Forelimb muscle (tissue), 1 donor: Measurements from ENCODE around the gene EVC2. TPM values are rescaled to one million over a fixed set of nuclear protein-coding genes. Genes with fewer than 3 reads are reported as not detected.

ENCODE experiments used
- DNase-seq: peaks from one replicate; pipeline ENCODE4 v3.0.0-alpha.2; 2013; ENCODE audit warnings: low read depth
- polyA plus RNA-seq: library from polyadenylated mRNA; unstranded; fragments of 120-200 nt; gene quantifications from one replicate; pipeline ENCODE4 v1.2.1, GENCODE V29; 2013; ENCODE audit not compliant: insufficient read length

EVC2 gene
- polyA plus RNA-seq, 1 donor = 4.3 TPM

DNA sequence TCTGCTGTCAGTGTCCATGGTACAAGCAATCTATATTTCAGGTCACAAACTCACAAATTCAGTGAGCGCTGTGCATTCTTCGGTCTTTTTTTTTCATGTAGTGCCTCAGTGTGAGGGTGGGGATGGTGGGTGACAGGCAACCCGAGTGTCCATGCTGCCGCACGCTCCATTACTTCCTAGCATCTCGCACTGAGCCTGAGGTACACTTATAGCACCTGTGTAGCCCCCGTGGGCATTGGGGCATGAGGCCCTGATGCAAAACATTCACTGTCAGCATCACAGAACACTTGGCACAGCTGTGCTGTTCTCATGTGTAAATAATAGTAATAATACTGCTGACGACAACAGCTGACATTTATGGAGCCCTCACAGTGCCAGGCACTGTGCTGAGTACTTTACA, 31.6 kb downstream of the EVC2 start:
- no peak for DNase-seq

DNA sequence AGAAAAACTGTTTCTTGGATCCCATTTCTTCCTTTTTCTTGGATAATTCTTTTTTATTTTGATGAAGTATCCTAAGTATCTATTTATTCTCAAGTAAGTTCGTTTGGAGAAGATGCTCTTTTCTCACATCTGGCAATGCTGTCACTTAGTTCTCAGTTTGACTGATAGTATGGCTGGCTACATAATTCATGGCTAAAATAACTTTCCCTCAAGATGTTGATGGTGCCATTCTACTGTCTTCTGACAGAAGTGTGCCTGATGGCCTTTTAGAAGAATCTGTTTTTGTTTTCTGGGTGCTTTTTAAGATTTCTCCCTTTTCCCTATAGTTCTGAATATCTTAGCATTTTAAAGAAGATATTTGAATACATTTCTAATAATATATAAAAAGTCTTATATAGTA, 41.6 kb downstream of the EVC2 start:
- DNase-seq = no peak

DNA sequence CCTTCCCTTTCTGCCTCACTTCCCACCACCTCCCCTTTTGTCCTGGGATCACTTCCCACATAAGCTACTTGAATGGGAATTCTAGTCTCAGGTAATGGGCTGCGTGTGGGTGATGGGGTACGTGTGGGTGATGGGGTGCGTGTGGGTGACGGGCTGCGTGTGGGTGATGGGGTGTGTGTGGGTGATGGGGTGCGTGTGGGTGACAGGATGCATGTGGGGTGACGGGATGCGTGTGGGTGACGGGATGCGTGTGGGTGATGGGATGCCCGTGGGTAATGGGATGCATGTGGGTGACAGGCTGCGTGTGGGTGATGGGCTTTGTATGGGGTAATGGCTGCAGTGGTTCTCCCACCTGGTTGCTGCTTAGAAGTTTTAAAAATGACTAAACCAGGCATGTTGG, 43.6 kb downstream of the EVC2 start:
- DNase-seq = no peak

DNA sequence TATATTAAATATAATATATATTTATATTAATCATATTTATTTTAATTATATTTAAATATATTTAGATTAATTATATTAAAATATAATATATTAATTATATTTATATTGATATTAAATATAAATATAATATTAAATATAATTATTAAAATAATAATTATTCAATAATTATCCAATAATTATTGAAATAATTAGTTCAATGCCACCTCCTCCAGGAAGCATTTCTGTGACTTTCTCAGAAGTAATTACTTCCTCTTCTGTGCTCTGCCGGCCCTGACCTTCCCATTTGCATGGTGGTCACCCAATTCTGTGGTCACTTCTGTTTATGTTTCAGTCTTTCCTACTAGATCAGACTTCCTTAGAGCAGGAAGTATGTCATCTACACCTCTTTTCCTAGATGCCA, 45.8 kb downstream of the EVC2 start:
- no peak for DNase-seq

DNA sequence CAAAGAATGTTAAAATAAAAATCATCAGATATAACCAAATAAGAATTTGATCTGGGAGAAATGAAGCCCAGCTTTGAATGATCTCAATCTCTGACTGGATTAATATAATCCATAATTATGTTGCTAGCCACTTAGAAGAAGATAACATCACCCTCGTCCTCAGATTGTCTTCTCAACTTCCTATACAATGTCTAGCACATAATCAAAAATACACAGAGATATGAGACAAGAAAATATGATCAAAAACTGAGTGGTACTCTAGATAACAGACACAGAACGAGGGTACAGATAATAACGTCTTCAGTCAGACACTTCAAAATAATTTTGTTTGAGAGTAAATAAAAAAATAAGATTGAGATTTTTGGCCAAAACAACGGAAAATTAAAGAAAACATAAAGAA, 47.1 kb downstream of the EVC2 start:
- no peak for DNase-seq

DNA sequence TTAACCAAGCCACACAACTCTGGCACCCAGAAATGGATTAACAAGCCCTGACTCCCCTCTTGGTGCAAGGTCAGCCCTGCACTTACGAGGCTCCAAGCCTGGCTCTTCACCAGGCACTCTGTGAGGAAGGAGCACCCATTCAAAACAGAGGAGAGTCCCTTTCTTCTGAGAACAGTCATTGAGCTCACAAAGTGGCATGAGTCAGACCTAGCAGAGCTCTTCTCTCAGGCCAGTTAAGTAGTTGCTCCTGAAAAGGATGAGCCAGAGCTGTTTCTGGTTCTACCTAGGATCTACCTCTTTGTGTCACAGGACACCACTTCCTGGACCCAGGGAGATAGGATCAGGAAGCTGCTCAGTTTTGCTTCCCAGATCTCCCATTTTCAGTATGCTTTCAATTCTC, 48.2 kb downstream of the EVC2 start:
- no peak for DNase-seq

DNA sequence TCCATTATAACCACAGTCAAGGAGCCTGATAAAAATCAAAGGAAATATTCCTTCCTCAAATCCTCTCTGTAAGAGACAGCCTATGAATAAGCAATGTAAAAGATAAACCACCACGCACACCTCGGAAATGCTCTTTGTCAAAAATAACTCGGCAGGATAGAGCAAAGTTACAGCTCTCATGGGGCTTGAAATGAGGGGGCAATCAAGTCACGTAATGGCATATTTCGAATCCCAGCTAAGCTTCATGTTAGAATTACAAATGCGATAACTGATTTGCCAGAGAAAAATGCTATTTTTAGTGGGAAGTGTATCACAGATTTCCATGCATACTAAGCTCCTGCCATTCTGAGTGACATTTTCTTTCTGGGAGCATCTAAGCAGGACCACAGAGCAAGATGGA, 49.4 kb downstream of the EVC2 start:
- no peak for DNase-seq

DNA sequence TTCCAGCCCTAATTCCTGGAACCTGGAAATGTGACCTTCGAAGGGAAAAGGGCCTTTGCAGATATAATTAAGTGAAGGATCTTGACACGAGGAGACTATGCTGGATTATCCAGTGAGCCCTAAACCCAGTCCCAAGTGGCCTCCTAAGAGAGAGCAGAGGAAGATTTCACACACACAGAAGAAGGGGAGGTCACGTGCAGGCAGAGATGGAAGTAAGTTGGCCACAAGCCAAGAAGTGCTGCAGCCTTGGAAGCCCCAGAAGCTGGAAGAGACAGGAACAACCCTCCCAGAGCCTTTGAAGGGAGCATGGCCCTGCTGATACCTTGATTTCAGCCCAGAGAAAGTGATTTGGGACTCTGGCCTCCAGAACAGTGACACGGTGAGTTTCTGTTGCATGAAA, 51.9 kb downstream of the EVC2 start:
- DNase-seq = no peak

DNA sequence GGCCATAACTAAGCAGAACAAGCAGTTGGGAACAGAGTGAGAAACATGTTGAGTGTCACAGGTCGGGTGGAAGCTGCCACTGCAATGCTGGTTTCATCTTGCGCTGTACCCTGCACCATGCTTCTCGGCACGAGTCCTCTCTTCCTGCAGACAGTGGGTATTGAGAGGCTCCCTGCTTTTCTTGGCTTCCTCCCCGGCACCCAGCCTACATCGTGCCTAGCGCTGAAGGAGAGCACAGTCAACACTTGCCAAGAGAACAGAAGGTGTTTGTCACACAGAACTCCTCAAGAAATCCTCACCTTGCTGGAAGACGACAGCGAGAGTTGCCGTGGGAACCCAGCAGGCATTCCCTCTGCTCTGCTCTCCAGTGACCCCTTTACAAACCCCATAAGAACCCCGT, 53.6 kb downstream of the EVC2 start:
- DNase-seq = no peak

DNA sequence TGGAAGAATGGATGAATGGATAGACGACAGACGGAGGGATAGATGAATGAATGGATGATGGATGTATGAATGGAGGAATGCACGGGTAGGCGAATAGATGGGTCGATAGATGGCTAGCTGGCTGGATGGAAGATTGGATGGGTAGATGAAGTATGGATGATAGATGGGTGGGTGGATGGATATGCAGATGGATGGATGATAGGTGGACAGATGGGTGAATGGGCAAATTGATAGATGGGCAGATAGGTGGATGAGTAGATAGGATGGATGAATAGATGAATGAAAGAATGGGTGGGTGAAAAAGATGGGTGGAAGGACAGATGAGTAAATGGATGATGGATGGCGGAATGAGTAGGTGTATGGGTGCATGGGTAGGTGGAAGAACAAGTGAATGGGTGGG, 57.3 kb downstream of the EVC2 start:
- no peak for DNase-seq

DNA sequence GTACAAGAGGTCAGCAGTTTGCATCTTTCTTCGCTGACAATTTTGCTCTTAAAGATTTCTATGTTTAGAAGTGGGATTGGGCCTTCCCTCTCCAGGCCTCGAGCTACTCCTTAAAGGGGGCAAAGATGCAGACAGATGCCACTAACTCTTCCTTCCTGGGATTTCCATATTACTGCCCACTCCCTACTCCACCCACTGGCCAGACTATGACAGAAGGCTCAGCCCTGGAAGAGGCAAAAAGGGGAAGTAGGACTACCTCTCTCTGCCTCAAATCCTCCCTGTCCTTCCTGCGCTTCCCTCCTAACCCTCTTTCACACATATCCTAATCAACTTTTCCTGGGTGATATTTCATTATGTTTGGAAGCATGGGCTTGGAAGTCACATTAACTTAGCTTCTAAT, 58.3 kb downstream of the EVC2 start:
- no peak for DNase-seq

DNA sequence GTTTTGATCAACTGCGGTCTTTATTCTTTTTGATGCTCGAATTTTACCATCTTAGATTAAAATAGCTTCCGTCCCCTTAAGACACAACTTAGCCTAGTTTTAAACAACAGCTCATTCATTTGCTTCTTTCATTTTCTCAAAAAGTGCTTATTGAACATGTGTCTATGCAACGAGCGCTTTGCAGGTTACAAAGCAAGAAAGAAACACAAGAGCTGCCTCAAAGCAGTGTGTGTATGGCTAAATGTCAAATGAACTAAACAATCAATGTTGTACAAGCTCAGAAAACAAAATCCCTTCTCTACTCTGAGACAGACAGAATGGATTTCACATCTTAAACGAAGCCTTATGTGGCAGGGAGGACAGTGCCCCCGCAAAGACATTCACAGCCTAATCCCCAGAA, 61.0 kb downstream of the EVC2 start:
- no peak for DNase-seq

DNA sequence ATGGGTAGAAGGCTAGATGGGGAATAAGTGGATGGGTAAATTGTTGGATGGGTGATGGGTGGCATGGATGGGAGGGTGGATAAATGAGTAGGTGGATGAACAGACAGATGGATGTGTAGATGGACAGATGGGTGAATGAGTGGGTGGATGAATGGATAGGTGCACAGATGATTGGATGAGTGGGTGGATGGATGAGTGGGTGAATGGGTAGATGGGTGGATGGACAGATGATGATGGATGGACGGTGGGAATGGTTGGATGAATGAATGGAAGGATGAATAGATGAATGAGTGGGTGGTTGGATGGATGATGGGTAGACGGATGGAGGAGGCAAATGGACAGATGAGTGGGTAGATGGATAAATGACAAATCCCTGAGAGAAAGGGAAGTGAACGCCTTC, 68.3 kb downstream of the EVC2 start:
- no peak for DNase-seq

DNA sequence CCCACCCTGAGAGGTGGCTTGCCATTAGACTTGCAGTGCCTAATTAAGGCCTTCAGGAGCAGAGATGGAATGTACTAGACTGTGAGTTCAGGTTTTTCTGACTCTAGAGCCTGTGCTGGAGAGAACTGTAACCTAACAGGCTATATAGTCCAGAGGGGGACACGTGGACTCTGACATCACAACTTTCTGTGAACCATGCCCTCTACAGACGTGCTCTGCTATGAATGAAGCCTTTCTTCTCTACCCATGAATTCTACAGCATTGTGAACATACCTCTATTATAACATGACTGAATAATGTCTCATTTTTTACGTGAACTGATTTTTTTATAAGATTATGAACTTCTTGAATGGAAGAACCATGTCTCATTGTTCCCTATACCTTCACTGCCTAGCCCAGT, 68.8 kb downstream of the EVC2 start:
- no peak for DNase-seq

DNA sequence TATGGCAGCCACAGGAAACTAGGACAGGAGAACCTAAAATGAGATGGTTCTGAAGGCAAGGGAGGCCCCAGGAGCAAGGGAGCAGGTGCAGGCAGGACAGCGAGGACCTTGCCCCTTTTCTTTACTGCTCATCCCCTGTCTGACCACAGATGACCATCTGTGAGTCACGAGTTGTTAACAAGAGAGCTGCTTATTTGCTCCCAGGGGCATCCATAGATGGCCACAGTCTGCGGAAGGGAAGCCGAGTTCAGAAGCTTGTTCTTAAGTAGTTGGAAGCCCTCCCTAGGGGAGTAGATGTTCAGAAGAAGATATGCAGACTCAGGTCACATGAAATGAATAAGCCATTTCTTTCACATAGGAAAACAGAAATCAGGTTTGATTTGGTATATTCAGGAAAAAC, 69.4 kb downstream of the EVC2 start:
- no peak for DNase-seq

DNA sequence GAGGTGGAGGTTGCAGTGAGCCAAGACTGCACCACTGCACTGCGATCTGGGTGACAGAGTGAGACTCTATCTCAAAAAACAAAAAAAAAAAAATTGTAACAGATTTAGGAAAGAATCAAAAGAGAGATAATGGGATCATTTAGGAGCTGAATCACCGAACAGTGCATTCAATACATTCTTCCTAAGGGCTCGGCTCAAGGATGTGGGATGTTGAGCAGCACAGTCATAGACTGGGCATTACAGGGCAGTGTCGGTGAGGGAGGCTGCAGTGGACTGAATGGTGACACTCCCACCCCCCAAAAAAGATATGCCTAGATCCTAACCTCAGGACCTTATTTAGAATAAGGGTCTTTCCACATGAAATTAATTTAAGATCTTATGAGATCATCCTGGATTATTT, 70.0 kb downstream of the EVC2 start:
- DNase-seq = no peak

DNA sequence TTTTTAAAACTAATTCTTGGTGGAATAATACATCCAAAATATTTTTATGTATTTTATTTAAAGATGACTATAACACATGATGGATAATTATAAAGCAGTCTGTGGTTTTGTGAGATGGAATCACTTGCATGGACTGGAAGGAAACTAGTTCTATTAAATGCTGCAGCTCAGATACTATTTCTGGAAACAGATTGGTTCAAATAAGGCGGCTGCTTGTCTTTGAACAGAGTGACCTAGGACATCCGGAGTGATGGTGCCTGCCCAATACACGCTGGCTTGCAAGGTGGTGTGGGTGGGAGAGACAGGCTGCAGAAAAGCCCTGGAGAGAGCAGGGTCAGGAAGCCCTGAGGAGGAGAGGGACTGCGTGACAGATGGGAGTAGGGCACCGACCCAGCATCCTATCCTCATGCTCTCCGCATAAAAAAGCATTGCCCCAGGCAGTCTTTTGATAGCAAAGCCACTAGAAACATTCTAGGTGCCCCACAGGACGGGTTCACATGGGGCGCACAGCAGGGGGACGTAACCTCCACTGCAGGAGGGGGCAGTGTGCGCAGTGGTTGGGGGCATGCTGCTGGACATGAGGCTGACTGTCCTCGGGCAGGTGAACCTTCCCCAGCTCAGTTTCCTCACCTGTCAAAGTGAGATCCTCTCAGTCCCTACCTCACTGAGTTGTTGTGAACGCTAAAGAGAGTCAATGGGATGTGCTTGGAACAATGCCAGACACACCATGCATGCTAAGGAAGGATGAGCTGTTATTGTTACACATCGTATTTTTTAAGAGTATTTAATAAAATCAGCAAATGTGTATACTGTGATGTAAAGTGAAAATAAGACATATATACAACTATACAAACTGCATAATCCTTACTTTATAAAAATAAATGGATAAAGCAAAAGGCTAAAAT, 71.3 kb downstream of the EVC2 start:
- DNase-seq = no peak

DNA sequence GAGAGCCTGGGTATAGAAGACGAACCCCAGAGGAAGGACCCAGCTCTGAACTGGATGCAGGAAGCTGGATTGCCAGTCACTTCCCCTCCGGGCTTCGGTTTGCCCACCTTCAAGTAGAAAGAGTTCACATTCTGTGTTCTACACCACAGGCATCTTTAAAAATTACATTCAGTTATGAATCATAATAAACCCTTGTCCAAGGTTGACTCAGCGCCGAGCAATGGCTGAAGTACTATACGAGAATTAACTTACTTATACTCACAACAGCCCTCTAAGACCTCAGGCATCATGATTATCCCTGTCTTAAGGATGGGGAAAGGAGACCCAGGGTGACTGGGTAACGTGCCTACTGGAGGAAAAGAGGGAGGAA, 72.5 kb downstream of the EVC2 start:
- no peak for DNase-seq

DNA sequence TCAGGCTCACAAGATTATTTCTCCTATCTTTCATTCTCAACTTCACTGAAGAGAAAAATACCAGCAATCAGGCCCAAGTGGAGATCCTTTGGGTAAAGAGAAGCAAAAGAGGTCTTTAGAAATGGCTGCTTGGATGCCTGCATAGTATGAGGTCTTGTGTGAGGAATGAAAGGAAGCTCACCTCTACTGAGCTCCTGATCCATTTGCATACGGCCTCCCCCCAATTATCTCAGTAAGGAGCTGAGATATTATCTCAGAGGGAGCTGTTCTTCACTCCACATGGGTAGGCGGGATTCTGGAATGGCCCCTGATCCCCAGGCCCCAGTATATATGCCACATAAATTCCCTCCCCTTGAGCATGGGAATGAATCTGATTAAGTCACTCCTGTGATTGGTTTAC, 75.8 kb downstream of the EVC2 start:
- no peak for DNase-seq

DNA sequence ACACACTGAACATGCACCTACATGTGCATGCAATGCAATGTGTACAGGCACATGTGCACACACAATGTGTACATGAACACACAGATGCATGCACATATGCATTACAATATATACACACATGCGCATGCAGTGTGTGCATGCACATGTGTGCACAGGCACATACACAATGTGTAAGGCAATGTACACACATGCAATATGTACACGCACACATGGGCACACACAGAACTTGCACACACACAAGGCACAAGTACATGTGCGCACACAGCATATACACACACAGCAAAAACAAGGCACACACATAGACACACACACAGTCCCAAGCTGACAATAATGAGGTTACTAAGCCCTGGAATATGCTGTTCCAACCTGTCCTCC, 76.3 kb downstream of the EVC2 start:
- DNase-seq = no peak

DNA sequence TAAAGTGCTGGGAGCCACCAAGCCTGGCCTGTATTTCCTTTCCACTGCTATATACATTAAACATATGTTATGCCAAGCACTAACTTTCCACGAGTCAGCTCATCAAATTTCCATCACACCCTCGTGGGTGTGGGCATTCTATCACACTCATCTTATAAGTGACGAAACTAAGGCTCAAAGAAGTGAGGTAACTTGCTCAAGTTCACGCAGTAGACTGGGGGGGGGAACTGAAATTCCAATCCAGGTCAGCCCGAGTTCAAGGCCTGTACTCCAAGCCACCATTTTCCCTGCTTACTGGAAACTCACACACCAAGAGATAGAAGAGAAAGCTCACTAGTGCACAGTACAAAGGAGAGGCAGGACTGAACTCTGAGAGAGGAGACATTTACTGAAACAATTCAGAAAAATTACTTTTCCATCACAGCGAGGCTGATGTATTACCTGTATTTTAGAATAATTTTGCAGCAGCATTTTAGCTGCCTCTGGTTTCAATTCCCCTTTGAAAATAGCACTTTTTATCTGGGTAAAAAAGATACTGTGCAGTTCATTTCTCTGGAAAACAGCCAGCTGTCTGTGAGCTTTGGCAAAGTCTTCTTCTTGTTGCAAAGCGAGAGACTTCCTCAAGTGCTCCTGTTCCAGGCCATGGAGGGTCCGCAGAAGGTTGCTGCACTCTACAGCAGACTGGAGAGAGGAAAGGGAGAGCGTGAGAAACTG, 76.8 kb downstream of the EVC2 start:
- DNase-seq = no peak

DNA sequence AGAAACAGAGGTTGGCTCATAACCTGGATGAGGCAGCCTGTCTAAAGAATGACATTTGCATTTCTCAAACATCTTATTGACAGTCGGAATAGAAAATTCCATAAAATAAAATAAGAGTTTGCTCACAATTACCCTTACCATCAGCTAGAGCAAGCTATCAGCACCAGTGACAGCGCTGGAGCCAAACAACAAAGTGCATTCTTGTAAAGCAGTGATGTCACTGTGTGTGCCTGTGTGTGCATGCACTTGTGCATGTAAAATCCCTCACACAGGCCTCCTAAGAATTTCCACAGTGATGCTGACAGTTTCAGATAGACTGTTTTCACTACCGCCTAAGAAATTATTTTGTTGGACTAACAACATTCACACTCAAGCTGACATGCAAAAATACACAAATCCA, 77.6 kb downstream of the EVC2 start:
- no peak for DNase-seq

DNA sequence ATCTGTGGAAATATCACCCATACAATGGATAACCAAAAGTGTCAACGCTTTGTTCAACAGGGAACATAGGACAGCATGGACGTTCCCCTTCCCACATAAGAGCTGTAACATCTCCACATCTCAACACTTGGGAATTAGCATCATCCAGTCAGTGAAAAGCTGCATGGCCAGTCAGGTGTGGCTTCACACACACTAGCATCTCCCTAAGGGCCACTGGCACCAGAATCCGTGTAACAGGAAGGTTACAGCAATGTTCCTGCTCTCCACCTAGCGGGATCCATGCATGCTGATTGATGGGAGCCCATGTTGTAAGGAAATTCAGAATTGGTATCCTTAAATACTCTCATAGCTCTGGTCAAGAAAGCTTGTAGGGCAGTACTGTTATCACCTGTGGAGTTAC, 78.8 kb downstream of the EVC2 start:
- no peak for DNase-seq

DNA sequence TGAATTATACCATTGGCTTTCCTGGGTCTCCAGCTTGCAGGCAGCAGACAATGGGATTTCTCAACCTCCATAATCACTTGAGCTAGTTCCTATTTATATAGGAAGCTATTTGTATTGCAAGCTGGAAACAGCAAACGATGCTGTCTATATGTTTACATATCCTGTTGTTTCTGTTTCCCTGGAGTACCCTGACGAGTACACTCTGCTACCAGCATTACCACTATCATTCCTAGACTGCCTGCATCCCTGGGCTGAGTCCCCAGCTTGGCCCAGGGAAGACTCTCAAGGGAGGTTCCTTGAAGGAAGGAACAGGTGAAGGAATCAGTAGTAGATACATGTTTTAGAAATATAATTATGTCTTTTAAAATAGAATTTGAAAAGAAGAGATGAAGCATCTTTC, 81.4 kb downstream of the EVC2 start:
- DNase-seq = no peak
